Chondrocyte (in vitro differentiated cells): ENCODE results near the gene CHCHD3. TPM values are rescaled to one million over a fixed set of nuclear protein-coding genes. Genes with fewer than 3 reads are reported as not detected.

ENCODE experiments used
- DNase-seq: peaks from one replicate; pipeline ENCODE4 v3.0.0; 2021; ENCODE audit warnings: mixed read lengths, low spot score
- H3K27ac Mint-ChIP-seq: one replicate; pipeline ENCODE4 v1.8.0; 2021; ENCODE audit warnings: mild to moderate bottlenecking, moderate library complexity, mixed read lengths; ENCODE audit not compliant: unreplicated experiment
- H3K27me3 Mint-ChIP-seq: 2 replicates; pipeline ENCODE4 v1.8.0; 2021; ENCODE audit warnings: low read depth, mixed read lengths
- H3K36me3 Mint-ChIP-seq: 2 replicates; pipeline ENCODE4 v1.8.0; 2021; ENCODE audit warnings: low read depth, mixed read lengths
- H3K4me1 Mint-ChIP-seq: 2 replicates; pipeline ENCODE4 v1.8.0; 2021; ENCODE audit warnings: low read depth, mild to moderate bottlenecking, mixed read lengths
- H3K4me3 Mint-ChIP-seq: one replicate; pipeline ENCODE4 v1.8.0; 2021; ENCODE audit warnings: mild to moderate bottlenecking, moderate library complexity, mixed read lengths; ENCODE audit not compliant: unreplicated experiment
- H3K9me3 Mint-ChIP-seq: 2 replicates; pipeline ENCODE4 v1.8.0; 2021; ENCODE audit warnings: low read depth, mixed read lengths
- CTCF ChIP-seq: fragments of 200-600 bp; sonication (generic); IDR thresholded peaks from 2 replicates; pipeline ENCODE4 v1.5.0; 2021; ENCODE audit warnings: antibody characterized with exemption, mild to moderate bottlenecking, moderate library complexity
- total RNA-seq: library from RNA; stranded (reverse); gene quantifications from 3 replicates; pipeline ENCODE4 v1.2.1, GENCODE V29; 2021

CHCHD3 gene
- total RNA-seq, 1 donor from 2014 or later = 42.6 TPM

- Mint-ChIP-seq H3K36me3 (no peaks in the 10 kb centered on the region), H3K4me3 (no peak overlapping the region), H3K27ac (peak overlapping the region; percentile 20), H3K27me3 (no peaks in the 10 kb centered on the region), H3K9me3 (no peaks in the 10 kb centered on the region), H3K4me1 (peaks cover 61% of the 10 kb centered on the region)
- TF ChIP-seq CTCF = peak; percentile 40
- no peak for DNase-seq
Measured at GRCh38 chr7:133048589-133048988, 33.3 kb downstream of the CHCHD3 start.

- peak overlapping the region; percentile 24 for H3K27ac Mint-ChIP-seq
- H3K4me1 Mint-ChIP-seq = peaks cover 48% of the 10 kb centered on the region
- TF ChIP-seq CTCF = no peak
- H3K27me3 Mint-ChIP-seq = no peaks in the 10 kb centered on the region
- H3K36me3 Mint-ChIP-seq = no peaks in the 10 kb centered on the region
- H3K9me3 Mint-ChIP-seq = no peaks in the 10 kb centered on the region
- no peak overlapping the region for H3K4me3 Mint-ChIP-seq
- no peak for DNase-seq
Measured at GRCh38 chr7:133047321-133047720, 34.6 kb downstream of the CHCHD3 start.

- no peak for TF ChIP-seq CTCF
- Mint-ChIP-seq H3K27ac (no peak overlapping the region), H3K36me3 (peaks cover 2% of the 10 kb centered on the region), H3K4me3 (no peak overlapping the region), H3K27me3 (no peaks in the 10 kb centered on the region), H3K9me3 (no peaks in the 10 kb centered on the region), H3K4me1 (peaks cover 27% of the 10 kb centered on the region)
- no peak for DNase-seq
Measured at GRCh38 chr7:133044722-133045473, 37.0 kb downstream of the CHCHD3 start.

GRCh38 chr7:133040674-133041073 lies 41.2 kb downstream of the CHCHD3 start:
- Mint-ChIP-seq H3K27me3 (no peaks in the 10 kb centered on the region), H3K36me3 (peaks cover 2% of the 10 kb centered on the region), H3K4me3 (no peak overlapping the region), H3K4me1 (peaks cover 3% of the 10 kb centered on the region), H3K9me3 (no peaks in the 10 kb centered on the region), H3K27ac (no peak overlapping the region)
- no peak for DNase-seq
- no peak for TF ChIP-seq CTCF

GRCh38 chr7:133040178-133040577 lies 41.7 kb downstream of the CHCHD3 start:
- peaks cover 2% of the 10 kb centered on the region for H3K36me3 Mint-ChIP-seq
- no peak for DNase-seq
- no peak overlapping the region for H3K27ac Mint-ChIP-seq
- TF ChIP-seq CTCF = no peak
- H3K4me3 Mint-ChIP-seq = no peak overlapping the region
- H3K9me3 Mint-ChIP-seq = no peaks in the 10 kb centered on the region
- peaks cover 3% of the 10 kb centered on the region for H3K4me1 Mint-ChIP-seq
- no peaks in the 10 kb centered on the region for H3K27me3 Mint-ChIP-seq
